ENCODE data around the gene ALPL.

DNA sequence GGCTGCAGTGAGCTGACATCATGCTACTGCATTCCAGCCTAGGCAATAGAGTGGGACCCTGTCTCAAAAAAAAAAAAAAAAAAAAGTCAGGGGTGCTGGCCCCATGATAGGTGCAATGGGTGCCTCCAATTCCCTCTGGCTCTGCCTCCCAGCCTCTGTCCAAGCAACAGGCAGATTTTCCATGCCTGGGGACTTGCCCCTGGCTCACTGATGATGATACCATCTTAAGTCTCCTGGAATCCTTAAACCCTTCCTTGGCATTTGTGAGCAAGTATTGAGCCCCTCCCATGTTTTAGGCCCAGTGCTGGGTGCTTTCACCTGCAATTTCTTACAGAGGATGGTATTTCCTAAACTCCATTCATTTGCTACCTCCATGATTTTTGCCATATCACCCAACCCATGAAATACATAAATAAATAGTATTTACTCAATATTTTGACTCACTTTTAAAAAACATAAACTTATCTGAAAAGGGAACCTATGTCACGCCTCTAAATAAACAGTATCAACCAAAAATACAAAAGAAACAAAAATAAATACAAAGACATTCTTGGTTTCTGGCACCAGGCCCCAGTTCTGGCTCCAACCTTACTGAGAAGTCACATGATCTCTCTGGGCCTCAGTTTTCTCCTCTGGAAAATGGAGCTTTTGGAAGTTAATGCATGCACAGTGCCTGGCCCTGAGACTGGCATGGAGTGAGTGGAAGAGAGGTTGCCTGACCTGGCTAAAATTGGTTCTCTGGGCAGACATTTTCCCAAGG, 1.5 kb upstream of the ALPL start:
- TF ChIP-seq, protein P1, sequence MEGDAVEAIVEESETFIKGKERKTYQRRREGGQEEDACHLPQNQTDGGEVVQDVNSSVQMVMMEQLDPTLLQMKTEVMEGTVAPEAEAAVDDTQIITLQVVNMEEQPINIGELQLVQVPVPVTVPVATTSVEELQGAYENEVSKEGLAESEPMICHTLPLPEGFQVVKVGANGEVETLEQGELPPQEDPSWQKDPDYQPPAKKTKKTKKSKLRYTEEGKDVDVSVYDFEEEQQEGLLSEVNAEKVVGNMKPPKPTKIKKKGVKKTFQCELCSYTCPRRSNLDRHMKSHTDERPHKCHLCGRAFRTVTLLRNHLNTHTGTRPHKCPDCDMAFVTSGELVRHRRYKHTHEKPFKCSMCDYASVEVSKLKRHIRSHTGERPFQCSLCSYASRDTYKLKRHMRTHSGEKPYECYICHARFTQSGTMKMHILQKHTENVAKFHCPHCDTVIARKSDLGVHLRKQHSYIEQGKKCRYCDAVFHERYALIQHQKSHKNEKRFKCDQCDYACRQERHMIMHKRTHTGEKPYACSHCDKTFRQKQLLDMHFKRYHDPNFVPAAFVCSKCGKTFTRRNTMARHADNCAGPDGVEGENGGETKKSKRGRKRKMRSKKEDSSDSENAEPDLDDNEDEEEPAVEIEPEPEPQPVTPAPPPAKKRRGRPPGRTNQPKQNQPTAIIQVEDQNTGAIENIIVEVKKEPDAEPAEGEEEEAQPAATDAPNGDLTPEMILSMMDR (IDR thresholded peaks at IDR 0.05; ENCODE audit: low read depth, low read length): no peak
- TF ChIP-seq EZH2phosphoT487 (IDR thresholded peaks at IDR 0.05; ENCODE audit: low read depth): no peak

Measured in OCI-LY3 (cell line).